Endodermal cell (in vitro differentiated cells): Measurements from ENCODE around the gene SUGCT. TPM values are rescaled to one million over a fixed set of nuclear protein-coding genes. Genes with fewer than 3 reads are reported as not detected.

Source experiments
- DNase-seq: peaks from one replicate; pipeline ENCODE4 v3.0.0-alpha.2; 2017
- H3K27ac ChIP-seq: 2 replicates; pipeline ENCODE4 v1.5.1; 2013; ENCODE audit warnings: mild to moderate bottlenecking, low read depth, low read length, moderate library complexity
- H3K27me3 ChIP-seq: 2 replicates; pipeline ENCODE4 v1.6.1; 2013; ENCODE audit warnings: mild to moderate bottlenecking, low read length, moderate library complexity; ENCODE audit not compliant: insufficient read depth, control insufficient read depth, poor library complexity, severe bottlenecking
- H3K36me3 ChIP-seq: 2 replicates; pipeline ENCODE4 v1.7.0; 2013; ENCODE audit warnings: mild to moderate bottlenecking, low read length, moderate library complexity; ENCODE audit not compliant: control insufficient read depth, insufficient read depth
- H3K4me1 ChIP-seq: one replicate; pipeline ENCODE4 v1.7.0; 2013; ENCODE audit warnings: low read length; ENCODE audit not compliant: control insufficient read depth, insufficient read depth
- H3K4me3 ChIP-seq: 2 replicates; pipeline ENCODE4 v1.5.1; 2013; ENCODE audit warnings: mild to moderate bottlenecking, low read length, moderate library complexity
- H3K9ac ChIP-seq: 2 replicates; pipeline ENCODE4 v1.6.1; 2013; ENCODE audit warnings: mild to moderate bottlenecking, low read length, moderate library complexity; ENCODE audit not compliant: poor library complexity, severe bottlenecking; ENCODE audit errors: extremely low read depth
- H3K9me3 ChIP-seq: 2 replicates; pipeline ENCODE4 v1.6.1; 2013; ENCODE audit warnings: mild to moderate bottlenecking, low read length, moderate library complexity; ENCODE audit not compliant: control insufficient read depth
- H3K27ac Mint-ChIP-seq: 2 replicates; pipeline ENCODE4 v1.8.0; 2020; ENCODE audit warnings: mixed read lengths
- H3K27me3 Mint-ChIP-seq: 2 replicates; pipeline ENCODE4 v1.8.0; 2021; ENCODE audit warnings: mild to moderate bottlenecking, mixed read lengths; ENCODE audit not compliant: insufficient read depth
- H3K36me3 Mint-ChIP-seq: 2 replicates; pipeline ENCODE4 v1.8.0; 2020; ENCODE audit warnings: low read depth, mixed read lengths
- H3K4me1 Mint-ChIP-seq: 2 replicates; pipeline ENCODE4 v1.8.0; 2020; ENCODE audit warnings: mixed read lengths
- H3K4me3 Mint-ChIP-seq: 2 replicates; pipeline ENCODE4 v1.8.0; 2020; ENCODE audit warnings: mild to moderate bottlenecking, moderate library complexity, mixed read lengths
- H3K9me3 Mint-ChIP-seq: 2 replicates; pipeline ENCODE4 v1.8.0; 2020; ENCODE audit warnings: mild to moderate bottlenecking, mixed read lengths
- CTCF ChIP-seq: fragments of 200-600 bp; sonication (generic); conservative IDR thresholded peaks from 2 replicates; pipeline ENCODE4 v1.5.0; 2021; ENCODE audit warnings: antibody characterized with exemption, mild to moderate bottlenecking
- WGBS, 2 experiments: methylation state at CpG; one replicate each; pipeline versions ENCODE4 v1.1.5 to v1.1.7; 2013; ENCODE audit warnings: missing lambda C conversion rate in 2 of 2, mixed read lengths in 1 of 2; ENCODE audit not compliant: insufficient coverage in 1 of 2, insufficient read length in 1 of 2; 5-methylcytosine and 5-hydroxymethylcytosine counted together
- total RNA-seq, 2 donors: library from RNA; stranded (reverse); fragmentation: NEBNext Ultra II Directional in 1 of 2; extraction: Animal tissue kit (Norgen Biotek cat#: 25700) in 1 of 2; gene quantifications; 2 replicates in 1 of 2; 3 replicates in 1 of 2; pipeline ENCODE4 v1.2.1, GENCODE V29; 2021

The SUGCT gene
- total RNA-seq, 2 donors from 2014 or later, result 3.6 to 3.9 TPM

DNA sequence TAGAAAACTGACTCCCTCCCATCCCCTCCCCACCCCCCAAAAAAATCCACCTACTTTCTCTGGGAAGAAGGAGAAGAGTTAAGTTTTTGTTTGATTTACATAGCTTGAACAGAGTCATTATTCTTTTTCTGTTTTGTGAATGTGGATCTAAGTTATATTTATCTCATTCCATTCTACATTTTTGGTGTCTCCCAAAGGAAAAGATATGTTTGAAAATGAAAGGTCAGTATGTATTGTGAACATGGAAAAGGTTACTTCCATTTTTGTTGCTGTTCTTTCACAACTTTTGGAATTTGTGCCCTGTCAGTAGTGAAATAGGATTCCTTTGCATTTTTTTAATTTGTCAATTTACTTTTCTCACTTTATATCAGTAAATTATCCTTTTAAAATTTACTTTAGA, 547.9 kb downstream of the SUGCT start:
- Histone ChIP-seq H3K27ac (no peak overlapping the region), H3K9ac (no peak overlapping the region), H3K4me3 (no peak overlapping the region), H3K4me1 (no peaks in the 10 kb centered on the region), H3K36me3 (no peaks in the 10 kb centered on the region), H3K27me3 (no peaks in the 10 kb centered on the region), H3K9me3 (peaks cover 4% of the 10 kb centered on the region)
- no peaks in the 10 kb centered on the region for H3K36me3 Mint-ChIP-seq
- H3K27ac Mint-ChIP-seq, result no peak overlapping the region
- H3K27me3 Mint-ChIP-seq, result no peaks in the 10 kb centered on the region
- no peak for TF ChIP-seq CTCF
- peaks cover 5% of the 10 kb centered on the region for H3K9me3 Mint-ChIP-seq
- DNase-seq, result no peak
- H3K4me1 Mint-ChIP-seq, result peaks cover 4% of the 10 kb centered on the region
- no peak overlapping the region for H3K4me3 Mint-ChIP-seq

- DNase-seq, result no peak
- H3K9me3 Mint-ChIP-seq, result no peaks in the 10 kb centered on the region
- Histone ChIP-seq H3K27ac (no peak overlapping the region), H3K4me3 (no peak overlapping the region), H3K9me3 (no peaks in the 10 kb centered on the region), H3K27me3 (no peaks in the 10 kb centered on the region), H3K36me3 (no peaks in the 10 kb centered on the region), H3K9ac (no peak overlapping the region), H3K4me1 (no peaks in the 10 kb centered on the region)
- H3K36me3 Mint-ChIP-seq, result no peaks in the 10 kb centered on the region
- TF ChIP-seq CTCF, result no peak
- no peak overlapping the region for H3K4me3 Mint-ChIP-seq
- no peaks in the 10 kb centered on the region for H3K27me3 Mint-ChIP-seq
- H3K27ac Mint-ChIP-seq, result no peak overlapping the region
- H3K4me1 Mint-ChIP-seq, result peaks cover 10% of the 10 kb centered on the region
- WGBS, 2 experiments, result 85 to 89% methylated on average over 4 to 6 of the region's 6 CpGs
Measured at GRCh38 chr7:40694026-40694809, 559.4 kb downstream of the SUGCT start.

- Histone ChIP-seq H3K9me3 (no peaks in the 10 kb centered on the region), H3K4me1 (no peaks in the 10 kb centered on the region), H3K27me3 (no peaks in the 10 kb centered on the region), H3K4me3 (no peak overlapping the region), H3K27ac (no peak overlapping the region), H3K9ac (no peak overlapping the region), H3K36me3 (no peaks in the 10 kb centered on the region)
- H3K27me3 Mint-ChIP-seq, result no peaks in the 10 kb centered on the region
- H3K4me1 Mint-ChIP-seq, result peaks cover 10% of the 10 kb centered on the region
- TF ChIP-seq CTCF, result no peak
- H3K9me3 Mint-ChIP-seq, result no peaks in the 10 kb centered on the region
- no peak overlapping the region for H3K4me3 Mint-ChIP-seq
- 80 to 89% methylated on average over 1 to 3 of the region's 3 CpGs for WGBS, 2 experiments
- H3K36me3 Mint-ChIP-seq, result no peaks in the 10 kb centered on the region
- no peak overlapping the region for H3K27ac Mint-ChIP-seq
- no peak for DNase-seq
Measured at GRCh38 chr7:40694991-40695390, 560.2 kb downstream of the SUGCT start.
